AG08396 (cell line): ENCODE measurements around the gene OLFM1.
"Not testable (repeated sequence)": the region's sequence is repeated elsewhere in the genome, so short reads cannot be mapped to it uniquely, and the experiment has no call there.

Source experiments
- DNase-seq: peaks from one replicate; pipeline ENCODE4 v3.0.0; 2012; ENCODE audit warnings: low spot score, mixed read lengths

The OLFM1 gene

DNA sequence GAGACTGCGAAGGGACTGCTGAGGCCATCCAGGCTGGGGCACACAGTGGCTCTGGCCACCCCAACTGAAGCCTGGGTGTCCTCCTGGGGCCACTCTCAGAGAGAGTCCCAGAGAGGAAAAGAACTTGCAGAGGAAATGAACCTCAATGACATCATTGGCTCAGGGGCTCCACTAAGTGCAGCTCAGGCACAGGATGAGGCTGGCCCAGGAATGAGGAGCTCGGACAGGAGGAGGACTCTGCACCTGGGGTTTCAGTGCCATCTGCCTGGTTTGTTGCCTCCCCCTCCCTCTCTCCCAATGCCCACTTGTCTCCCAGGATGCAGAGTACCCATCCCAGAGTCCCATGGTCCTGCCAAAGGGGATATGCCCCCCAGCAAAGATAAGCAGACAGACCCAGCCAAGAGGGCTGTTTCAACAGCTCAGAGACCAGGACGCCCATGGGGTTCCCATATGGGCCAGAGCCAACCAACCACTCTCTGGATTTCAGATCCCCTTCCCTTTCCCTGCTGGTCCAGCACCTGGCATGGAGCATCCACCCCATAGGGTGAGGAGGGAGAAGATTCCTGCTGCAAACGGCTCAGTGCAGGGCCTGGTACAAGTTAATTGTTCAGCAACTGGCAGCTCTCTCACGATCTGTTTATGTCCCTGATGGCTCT is 26.9 kb upstream of the OLFM1 start:
- DNase-seq, result no peak

DNA sequence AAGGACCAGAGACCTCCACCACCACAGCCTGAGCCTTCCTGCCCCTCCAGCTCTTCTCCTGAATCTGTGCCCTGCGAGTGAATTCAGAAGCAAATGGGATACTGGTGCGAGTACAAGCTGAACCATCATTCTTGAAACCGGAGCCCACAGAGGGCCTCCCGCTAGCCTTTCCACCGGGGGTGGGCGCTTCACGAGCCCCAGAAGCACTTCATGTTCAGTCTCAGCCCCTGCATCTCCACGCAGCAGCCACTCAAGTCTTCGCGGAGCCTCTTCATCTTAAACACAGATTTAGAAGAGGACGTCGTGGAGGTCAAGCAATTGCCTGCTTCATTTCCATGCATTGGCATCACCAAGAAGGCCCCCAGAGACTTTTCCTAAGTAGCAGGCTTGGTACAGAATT is 26.0 kb upstream of the OLFM1 start:
- DNase-seq, result no peak

DNA sequence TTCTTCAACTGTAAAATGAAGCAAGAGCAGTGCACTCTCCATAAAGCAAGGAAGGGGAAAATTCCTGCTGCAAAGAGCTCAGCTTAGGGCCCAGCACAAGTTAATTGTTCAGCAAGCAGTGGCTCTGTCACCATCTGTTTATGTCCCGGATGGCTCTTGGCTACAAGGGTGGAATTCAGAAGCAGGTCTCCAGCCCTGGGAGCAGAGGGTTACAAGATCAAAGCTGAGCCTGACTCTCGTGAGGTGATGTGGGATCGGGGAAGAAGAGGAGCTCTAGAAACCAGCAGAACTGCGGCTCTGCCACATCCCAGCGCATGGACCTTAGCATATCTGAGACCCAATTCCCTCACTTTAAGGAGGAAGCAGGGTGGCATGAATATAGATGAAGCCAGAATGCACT is 25.2 kb upstream of the OLFM1 start:
- no peak for DNase-seq

DNA sequence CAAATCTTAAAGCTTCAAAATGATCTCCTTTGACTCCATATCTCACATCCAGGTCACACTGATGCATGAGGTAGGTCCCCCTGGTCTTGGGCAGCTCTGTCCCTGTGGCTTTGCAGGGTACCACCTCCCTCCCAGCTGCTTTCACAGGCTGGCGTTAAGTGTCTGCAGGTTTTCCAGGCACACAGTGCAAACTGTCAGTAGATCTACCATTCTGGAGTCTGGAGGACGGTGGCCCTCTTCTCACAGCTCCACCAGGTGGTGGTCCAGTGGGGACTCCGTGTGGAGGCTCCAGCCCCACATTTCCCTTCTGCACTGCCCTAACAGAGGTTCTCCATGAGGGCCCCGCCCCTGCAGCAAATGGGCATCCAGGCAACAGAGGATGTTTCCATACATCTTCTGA is 24.0 kb upstream of the OLFM1 start:
- not testable (repeated sequence) for DNase-seq

DNA sequence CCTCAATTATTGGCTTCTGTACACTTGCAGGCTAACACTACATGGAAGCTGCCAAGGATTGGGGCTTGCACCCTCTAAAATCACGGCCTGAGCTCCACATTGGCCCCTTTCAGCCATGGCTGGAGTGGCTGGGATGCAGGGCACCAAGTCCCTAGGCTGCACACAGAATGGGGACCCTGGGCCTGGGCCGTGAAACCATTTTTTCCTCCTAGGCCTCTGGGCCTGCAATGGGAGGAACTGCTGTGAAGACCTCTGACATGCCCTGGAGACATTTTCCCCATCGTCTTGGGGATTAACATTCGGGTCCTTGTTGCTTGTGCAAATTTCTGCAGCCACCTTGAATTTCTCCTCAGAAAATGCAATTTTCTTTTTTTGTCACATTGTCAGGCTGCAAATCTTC is 23.6 kb upstream of the OLFM1 start:
- DNase-seq, result not testable (repeated sequence)

DNA sequence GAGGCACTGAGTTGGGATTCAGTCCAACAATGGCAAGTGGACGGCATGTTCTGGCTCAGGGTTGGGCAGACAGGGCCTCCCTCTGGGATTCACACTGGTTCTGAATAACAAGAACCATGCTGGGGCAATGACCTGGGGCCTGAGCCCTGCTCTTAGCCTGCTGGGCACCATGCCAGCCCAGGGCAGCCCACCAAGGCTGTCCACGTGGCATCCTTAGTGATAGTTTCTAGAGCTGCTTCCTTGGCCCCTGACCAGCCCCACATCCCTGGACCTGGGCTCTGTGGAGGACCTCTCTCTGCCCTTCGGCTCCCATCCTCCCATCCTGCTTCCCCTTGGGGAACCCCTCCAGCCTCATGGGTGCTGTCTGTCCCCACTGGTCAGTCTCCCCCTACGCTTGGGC is 22.3 kb upstream of the OLFM1 start:
- DNase-seq, result no peak

DNA sequence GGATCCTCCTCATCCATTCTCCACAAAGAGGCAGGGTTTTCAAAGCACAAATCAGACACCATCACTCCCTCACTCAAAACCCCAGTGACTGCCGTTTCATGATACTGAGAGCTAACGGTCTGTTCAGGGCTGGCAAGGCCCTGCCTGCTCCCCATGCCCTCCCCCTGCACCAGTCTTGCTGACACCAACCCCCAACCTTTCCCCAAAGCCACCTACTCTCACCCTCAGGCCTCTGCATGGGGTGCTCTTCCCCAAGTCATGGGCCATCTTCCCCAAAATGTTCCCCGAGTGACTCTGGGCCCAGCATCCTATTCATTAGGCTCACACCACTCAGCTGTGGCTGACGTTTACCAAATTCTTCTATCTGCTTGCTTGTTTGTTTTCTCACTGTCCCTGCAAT is 21.7 kb upstream of the OLFM1 start:
- no peak for DNase-seq

DNA sequence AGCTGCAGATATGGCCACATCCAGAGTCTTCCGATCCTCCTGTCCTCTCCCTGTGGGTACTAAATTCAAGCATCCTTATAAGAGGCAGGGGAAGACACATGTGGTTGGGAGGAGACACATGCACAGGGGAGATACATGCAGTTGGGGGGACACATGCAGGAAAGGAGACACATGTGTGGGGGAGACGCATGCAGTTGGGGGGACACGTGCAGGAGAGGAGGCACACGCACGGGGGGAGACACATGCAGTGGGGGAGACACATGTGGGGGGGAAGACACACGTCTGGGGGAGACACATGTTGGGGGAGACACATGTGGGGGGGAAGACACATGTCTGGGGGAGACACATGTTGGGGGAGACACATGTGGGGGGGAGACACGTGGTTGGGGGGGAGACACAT is 21.2 kb upstream of the OLFM1 start:
- DNase-seq, result no peak

DNA sequence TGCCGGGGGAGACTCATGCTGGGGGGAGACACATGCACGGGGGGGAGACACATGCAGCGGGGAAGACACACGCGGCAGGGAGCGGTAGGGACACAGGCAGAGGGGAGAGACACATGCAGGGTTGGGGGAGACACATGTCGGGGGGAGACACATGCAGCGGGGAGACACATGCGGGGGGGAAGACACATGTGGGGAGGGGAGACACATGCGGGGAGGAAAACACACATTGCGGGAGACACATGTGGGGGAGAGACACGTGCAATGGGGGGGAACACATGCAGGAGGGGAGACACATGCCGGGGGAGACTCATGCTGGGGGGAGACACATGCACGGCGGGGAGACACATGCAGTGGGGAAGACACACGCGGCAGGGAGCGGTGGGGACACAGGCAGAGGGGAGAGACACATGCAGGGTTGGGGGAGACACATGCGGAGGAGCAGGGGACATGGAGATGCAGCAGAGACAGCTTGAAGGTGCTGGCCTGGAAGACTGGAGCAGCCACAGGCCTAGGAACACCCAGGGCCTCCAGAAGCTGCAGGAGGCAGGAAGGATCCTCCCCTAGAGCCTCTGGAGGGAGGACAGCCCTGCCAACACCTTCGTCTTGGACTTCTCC is 20.3 kb upstream of the OLFM1 start:
- DNase-seq, result no peak

DNA sequence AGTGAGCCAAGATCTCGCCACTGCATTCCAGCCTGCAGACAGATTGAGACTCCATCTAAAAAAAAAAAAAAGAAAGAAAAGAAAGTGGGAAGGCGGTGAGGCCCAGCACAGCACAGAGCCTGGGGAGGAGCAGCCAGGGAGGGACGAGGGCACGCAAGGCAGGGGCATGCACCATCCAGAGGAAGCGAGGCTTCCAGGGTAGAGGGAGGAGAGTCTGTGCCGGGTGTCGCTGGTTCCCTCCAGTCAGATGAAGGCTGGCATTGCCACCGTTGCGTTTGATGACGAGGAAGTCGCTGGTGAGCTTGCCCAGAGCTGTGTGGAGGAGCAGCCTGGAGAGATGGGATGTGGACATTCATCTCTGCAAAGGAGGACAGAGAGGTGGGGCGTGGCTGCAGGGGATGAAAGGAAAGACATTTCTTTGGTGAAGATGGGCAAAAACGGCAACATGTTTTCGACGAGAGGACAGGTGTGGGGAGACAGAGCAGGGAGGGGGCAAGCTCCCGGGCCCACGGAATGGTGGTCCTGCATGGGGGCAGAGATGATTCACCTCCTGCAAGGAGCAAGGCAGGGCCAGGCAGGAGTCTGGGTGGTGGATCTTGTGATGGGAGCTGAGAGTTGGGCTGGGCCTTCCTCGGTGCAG is 18.6 kb upstream of the OLFM1 start:
- DNase-seq, result no peak

DNA sequence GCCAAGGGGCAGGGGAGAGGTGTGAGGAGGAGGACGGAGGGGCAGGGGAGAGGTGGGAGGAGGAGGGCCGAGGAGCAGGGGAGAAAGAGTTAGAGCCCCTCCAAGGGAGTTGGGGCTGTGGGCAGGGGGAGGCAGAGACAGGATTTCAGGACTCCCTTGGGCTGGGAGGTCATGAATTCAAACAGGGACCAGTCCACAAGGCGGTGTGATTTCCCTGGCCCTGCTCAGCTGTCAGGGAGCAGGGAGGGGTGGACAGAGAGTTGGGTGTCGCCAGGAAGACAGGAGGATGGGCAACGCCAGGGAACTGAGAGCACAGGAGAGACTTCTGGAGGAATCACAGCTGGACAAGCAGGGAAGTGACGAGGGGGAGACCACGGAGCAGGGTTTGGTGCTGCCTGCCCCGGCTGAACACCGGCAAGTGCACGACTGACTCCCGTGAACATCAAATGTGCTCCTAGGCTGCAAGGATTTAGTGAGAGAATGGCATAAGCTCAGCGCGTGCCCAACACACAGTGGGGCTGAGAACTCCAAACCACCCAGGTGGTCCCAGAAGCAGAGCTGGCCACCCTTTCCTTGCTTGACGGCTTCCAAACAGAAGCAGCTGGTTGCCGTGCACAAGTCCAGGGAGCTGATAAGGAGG is 17.8 kb upstream of the OLFM1 start:
- no peak for DNase-seq

DNA sequence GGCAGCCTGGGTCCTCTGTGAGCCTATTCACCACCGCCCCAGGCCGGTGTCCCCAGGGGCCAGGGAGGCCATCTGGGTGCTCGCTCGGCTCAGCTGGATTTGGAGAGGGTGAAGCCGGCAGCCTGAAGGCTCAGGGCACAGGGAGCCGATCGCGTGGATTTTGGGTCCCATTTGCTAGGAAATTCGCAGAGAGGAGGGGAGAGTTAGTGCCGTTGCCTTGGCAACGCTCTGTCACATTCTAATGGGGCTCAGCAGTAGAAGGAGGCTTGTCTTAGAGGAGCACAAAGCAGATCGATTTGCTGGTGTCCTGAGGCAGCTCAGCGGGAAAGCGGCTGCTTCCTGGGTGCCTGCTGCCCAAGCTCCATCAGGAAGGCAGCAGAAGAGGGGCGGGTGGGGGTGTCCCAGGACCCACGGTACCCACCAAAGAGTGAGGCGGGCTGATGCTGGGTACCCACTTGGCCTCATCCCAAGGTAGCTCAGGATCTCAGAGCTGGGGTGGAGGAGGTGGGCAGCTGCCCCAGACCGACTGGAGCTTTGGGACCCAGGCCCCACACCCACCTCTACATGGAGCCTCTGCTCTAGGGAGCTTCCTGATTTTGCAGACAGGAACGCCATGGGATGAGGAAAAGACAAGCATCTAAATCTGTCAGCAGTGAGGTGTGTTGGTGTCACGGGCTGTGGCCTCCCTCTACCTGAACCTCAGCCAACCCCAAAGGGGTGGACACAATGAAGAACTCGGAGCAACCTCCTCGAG is 17.1 kb upstream of the OLFM1 start:
- no peak for DNase-seq

DNA sequence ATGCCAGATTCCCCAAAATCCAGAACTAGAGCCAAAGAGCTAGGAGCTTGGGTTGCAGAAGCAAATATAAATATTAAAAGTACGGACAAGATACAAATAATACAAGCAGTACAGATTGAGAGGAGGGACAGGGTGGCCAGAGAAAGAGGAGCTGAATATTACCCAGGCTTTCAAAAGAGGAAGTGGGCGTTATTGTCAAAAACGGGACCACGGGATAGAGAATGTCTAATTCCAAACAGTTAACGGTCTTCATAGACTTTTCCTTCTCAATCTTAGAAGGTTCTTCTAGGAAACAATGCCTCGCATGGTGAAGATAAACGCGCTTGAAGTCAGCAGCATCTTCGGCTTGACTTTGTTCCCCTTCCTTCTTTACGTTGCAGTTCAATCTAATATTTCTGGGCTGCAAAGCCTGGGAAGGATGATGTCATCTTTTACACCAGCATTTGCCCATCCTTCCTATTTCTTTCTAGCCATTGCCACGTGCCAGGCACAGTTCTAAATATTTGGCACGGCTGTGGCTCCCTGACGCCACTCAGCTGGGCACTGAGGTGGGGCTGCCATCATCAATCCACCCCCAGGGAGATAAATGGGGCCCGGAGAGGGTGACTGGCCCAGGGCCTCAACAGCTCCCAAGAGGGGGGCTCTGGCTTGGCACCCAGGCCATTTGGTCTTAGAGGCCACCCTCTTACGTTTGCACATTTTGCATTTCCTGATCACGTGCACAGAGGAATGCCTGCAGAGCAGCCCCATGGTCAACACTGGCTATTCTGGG is 16.3 kb upstream of the OLFM1 start:
- no peak for DNase-seq

DNA sequence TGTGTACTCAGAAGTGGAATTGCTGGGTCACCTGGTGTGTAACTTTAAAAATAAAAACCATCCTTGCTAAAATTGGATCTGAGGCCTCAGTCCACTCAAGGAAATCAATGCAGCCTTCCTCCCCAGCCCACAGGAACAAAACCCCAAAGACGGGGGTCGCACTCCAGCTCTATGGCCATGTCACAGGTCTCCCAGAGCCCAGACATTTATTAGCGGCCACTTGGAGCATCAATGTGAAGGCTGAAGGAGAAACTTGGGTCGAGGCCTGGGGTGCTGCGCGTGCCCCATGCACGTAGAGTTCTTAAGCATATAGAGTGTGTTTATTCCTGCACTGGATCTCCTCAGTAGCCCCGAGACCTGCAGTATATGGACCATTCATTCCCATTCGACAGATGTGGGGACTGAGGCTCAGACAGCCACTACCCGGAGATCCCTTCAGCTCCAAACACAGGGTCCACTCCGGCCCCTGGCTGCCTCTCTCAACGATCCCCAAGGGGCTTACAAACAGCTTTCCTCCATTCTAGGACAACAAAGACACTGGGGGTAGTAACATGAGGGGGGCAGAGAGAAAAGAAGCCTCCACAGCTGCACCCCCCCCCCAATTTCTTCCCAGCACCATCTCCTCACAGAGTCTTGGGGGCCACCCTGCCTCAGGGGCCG is 14.3 kb upstream of the OLFM1 start:
- no peak for DNase-seq

DNA sequence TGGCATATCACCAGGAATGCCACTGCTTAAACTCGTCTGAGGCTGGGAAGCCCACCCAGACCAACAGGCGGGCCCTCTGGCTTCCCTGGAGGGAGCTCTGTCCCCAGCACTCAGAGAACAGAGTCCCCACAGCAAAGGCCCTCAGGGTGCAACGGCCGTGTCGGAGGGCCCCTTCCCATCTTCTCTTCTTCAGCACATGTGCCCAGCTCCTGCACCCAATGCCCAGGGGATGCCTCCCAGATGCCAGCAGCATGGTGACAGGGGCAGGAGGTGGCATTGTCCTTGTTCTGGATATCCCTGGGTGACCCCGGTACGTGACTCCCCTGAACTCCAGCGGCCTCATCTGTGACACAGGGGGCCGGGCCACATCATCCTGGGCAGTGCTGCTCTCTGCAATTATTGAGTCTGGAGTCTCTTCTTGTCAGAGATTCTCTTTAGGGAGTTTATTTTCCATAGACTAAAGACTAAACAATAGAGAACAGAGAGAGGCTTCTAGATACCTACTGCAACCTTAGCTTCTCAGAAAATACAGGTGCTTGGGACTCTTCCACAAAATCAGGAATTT is 13.6 kb upstream of the OLFM1 start:
- DNase-seq, result no peak

DNA sequence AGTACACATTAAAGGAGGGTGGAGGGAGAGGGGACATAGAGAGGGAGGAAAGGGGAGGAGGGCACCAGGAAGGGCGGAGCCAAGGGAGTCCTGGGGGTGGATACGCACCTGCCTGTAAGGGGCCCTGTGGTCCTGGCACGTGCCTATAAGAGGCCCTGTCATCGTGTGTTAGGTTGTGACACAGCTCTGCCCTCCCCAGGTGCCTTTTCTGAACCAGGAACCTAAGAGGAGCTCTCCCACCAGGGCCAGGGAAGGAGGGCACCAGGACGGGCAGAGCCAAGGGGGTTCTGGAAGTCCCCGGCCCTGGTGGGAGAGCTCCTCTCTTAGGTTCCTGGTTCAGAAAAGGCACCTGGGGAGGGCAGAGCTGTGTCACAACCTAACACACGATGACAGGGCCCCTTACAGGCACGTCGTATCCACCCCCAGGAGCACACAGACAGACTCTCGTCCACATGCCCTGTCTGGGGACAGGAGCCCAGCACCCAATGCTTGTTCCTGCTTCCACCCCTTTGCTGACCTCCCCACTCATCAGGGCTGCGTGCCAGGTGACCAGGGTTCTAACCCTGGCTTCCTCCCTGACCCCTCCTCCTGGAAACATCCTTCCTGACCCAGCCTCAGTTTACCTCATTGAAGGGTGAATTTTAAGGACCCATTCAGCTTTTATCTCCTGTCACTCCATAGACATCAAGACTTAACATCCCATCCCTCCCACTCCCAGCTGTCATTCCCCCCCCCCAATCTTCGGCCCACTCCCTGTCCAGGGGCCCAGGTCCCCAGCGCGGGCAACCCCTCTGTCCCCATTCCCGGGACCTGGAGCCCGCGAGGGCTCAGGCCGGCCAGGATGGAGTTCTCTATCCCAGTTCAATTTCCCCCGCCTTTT is 12.9 kb upstream of the OLFM1 start:
- DNase-seq, result no peak

DNA sequence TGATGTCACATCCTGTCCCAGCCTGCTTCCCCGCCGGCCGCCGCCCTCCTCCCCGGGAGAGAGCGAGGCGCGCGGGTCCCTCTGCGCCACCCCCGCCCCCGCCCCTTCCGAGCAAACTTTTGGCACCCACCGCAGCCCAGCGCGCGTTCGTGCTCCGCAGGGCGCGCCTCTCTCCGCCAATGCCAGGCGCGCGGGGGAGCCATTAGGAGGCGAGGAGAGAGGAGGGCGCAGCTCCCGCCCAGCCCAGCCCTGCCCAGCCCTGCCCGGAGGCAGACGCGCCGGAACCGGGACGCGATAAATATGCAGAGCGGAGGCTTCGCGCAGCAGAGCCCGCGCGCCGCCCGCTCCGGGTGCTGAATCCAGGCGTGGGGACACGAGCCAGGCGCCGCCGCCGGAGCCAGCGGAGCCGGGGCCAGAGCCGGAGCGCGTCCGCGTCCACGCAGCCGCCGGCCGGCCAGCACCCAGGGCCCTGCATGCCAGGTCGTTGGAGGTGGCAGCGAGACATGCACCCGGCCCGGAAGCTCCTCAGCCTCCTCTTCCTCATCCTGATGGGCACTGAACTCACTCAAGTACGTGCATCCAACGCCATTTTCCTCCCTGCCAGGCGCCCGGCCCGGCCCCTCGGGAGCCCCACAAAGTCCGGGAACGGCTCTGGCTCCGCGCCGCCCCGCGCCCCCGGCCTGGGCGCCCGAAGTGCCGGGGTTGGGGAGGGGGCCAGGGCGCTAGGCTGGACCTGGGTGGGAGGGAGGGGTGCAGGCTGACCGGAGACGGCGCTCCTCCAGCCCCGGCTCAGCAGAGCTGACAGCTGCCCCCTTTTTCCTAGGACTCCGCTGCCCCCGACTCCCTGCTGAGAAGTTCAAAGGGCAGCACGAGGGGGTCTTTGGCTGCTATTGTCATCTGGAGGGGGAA is 12.0 kb upstream of the OLFM1 start:
- peak; percentile 80 for DNase-seq

DNA sequence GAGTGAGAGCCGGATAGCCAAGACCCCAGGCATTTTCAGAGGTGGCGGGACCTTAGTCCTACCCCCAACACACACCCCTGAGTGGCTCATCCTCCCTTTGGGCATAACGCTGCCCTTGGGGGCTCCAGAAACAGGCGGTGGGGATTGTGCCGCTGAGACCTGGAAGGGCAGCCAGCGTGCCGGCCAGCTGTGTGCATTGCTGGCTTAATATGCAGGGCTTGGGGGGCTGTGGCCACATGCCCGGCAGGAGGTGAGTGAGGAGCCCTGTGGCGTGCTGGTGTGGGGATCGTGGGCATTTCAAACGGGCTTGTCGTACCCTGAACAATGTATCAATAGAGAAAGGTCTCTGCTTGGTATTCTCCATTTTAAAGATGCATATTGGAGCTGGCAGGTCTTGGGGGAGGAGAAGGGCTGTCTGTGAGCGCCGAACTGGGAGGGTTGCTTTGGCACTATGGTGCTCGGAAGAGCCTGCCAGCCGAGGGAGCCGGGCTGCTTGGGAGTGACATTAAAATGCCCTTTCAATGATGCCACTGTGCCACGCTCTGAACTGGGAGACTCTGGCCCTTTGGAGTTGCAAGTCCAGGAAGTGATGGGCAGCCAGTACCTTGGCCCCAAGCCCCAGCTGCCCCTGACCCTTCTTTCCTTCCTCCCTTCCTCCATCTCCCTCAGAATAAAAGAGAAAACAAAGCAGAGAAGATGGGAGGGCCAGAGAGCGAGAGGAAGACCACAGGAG is 11.2 kb upstream of the OLFM1 start:
- no peak for DNase-seq
